GM23338 (cell line): ENCODE measurements around the gene SARM1. TPM values are rescaled to one million over a fixed set of nuclear protein-coding genes. Genes with fewer than 3 reads are reported as not detected.

Experiments
- ATAC-seq: fragments of 200-7000 bp; cut with Tn5 transposase; 3 replicates; pipeline ENCODE4 v1.9.1; 2020
- DNase-seq: peaks from one replicate; pipeline ENCODE4 v3.0.0-alpha.2; 2015; ENCODE audit warnings: low spot score
- H2AFZ ChIP-seq: fragments of 200-600 bp; sonication (generic); 2 replicates; pipeline ENCODE4 v1.8.0; 2016; ENCODE audit warnings: antibody characterized with exemption, mild to moderate bottlenecking, moderate library complexity
- H3F3A ChIP-seq: fragments of 200-600 bp; sonication (generic); replicated peaks from 2 replicates; pipeline ENCODE4 v1.8.0; 2017; ENCODE audit warnings: antibody characterized with exemption, mixed run types, low read depth
- H3K27ac ChIP-seq: fragments of 200-600 bp; sonication (generic); 2 replicates; pipeline ENCODE4 v1.6.1; 2016; ENCODE audit warnings: low read depth
- H3K27me3 ChIP-seq: fragments of 200-600 bp; sonication (generic); 2 replicates; pipeline ENCODE4 v1.8.0; 2016; ENCODE audit warnings: mild to moderate bottlenecking, mixed run types, moderate library complexity; ENCODE audit not compliant: insufficient read depth
- H3K36me3 ChIP-seq: fragments of 200-600 bp; sonication (generic); 2 replicates; pipeline ENCODE4 v1.8.0; 2016; ENCODE audit warnings: mild to moderate bottlenecking; ENCODE audit not compliant: insufficient read depth
- H3K4me1 ChIP-seq: fragments of 200-600 bp; sonication (generic); 2 replicates; pipeline ENCODE4 v1.8.0; 2016; ENCODE audit warnings: mild to moderate bottlenecking, moderate library complexity; ENCODE audit not compliant: insufficient read depth
- H3K4me2 ChIP-seq: fragments of 200-600 bp; sonication (generic); 2 replicates; pipeline ENCODE4 v1.7.1; 2017; ENCODE audit warnings: mixed run types
- H3K4me3 ChIP-seq: fragments of 200-600 bp; sonication (generic); 2 replicates; pipeline ENCODE4 v1.6.1; 2016; ENCODE audit warnings: mixed run types
- H3K79me2 ChIP-seq: fragments of 200-600 bp; sonication (generic); replicated peaks from 2 replicates; pipeline ENCODE4 v1.8.0; 2017; ENCODE audit warnings: mild to moderate bottlenecking; ENCODE audit not compliant: insufficient read depth
- H3K9me2 ChIP-seq: fragments of 200-600 bp; sonication (generic); 2 replicates; pipeline ENCODE4 v1.8.0; 2017; ENCODE audit not compliant: insufficient read depth
- H4K20me1 ChIP-seq: fragments of 200-600 bp; sonication (generic); replicated peaks from 2 replicates; pipeline ENCODE4 v1.8.0; 2017; ENCODE audit warnings: mild to moderate bottlenecking; ENCODE audit not compliant: insufficient read depth
- H3K27ac Mint-ChIP-seq: 2 replicates; pipeline ENCODE4 v1.8.0; 2020; ENCODE audit warnings: inconsistent platforms, mild to moderate bottlenecking, moderate library complexity, mixed read lengths
- H3K27me3 Mint-ChIP-seq: 3 replicates; pipeline ENCODE4 v1.8.0; 2022; ENCODE audit warnings: low read depth, mild to moderate bottlenecking, moderate library complexity, mixed read lengths, inconsistent platforms; ENCODE audit not compliant: insufficient read depth, poor library complexity
- H3K36me3 Mint-ChIP-seq: 3 replicates; pipeline ENCODE4 v1.8.0; 2021; ENCODE audit warnings: low read depth, mild to moderate bottlenecking, inconsistent platforms, moderate library complexity, mixed read lengths
- H3K4me1 Mint-ChIP-seq: 3 replicates; pipeline ENCODE4 v1.8.0; 2020; ENCODE audit warnings: mild to moderate bottlenecking, inconsistent platforms, mixed read lengths
- H3K4me3 Mint-ChIP-seq: 3 replicates; pipeline ENCODE4 v1.8.0; 2021; ENCODE audit warnings: moderate library complexity, mild to moderate bottlenecking, inconsistent platforms, mixed read lengths
- H3K9me3 Mint-ChIP-seq: 3 replicates; pipeline ENCODE4 v1.8.0; 2020; ENCODE audit warnings: moderate library complexity, mild to moderate bottlenecking, inconsistent platforms, mixed read lengths
- CREB1 ChIP-seq: fragments of 250-450 bp; sonication (Bioruptor Pico); IDR thresholded peaks from 2 replicates; pipeline ENCODE4 v1.5.0; 2020; ENCODE audit warnings: low read depth, mild to moderate bottlenecking, moderate library complexity
- CTCF ChIP-seq, 2 experiments: fragments of 200-600 bp in 1 of 2; sonication (generic) in 1 of 2; conservative IDR thresholded peaks; 2 replicates each; pipeline versions ENCODE4 v1.5.1 to v1.6.1; 2016 to 2017; ENCODE audit warnings: antibody characterized with exemption in 2 of 2, low read depth in 2 of 2, mild to moderate bottlenecking in 2 of 2, moderate library complexity in 1 of 2
- EZH2 ChIP-seq: fragments of 200-600 bp; sonication (generic); IDR thresholded peaks from one replicate; pipeline ENCODE4 v1.8.0; 2017; ENCODE audit warnings: antibody characterized with exemption, mild to moderate bottlenecking, low read depth; ENCODE audit not compliant: unreplicated experiment
- EZH2phosphoT487 ChIP-seq: fragments of 200-600 bp; sonication (generic); IDR thresholded peaks from one replicate; pipeline ENCODE4 v1.8.1; 2018; ENCODE audit warnings: antibody characterized with exemption; ENCODE audit not compliant: unreplicated experiment
- JUNB ChIP-seq: IDR thresholded peaks from one replicate; pipeline ENCODE4 v1.6.1; 2016; ENCODE audit warnings: antibody characterized with exemption; ENCODE audit not compliant: unreplicated experiment
- NANOG ChIP-seq: IDR thresholded peaks from 2 replicates; pipeline ENCODE4 v1.6.1; 2016; ENCODE audit warnings: antibody characterized with exemption, borderline replicate concordance
- POLR2AphosphoS5 ChIP-seq: IDR thresholded peaks from 2 replicates; pipeline ENCODE4 v1.6.1; 2016; ENCODE audit warnings: antibody characterized with exemption, low read depth
- REST ChIP-seq: IDR thresholded peaks from one replicate; pipeline ENCODE4 v1.6.1; 2018; ENCODE audit warnings: antibody characterized with exemption; ENCODE audit not compliant: unreplicated experiment
- STAT1 ChIP-seq: IDR thresholded peaks from one replicate; pipeline ENCODE4 v1.6.1; 2016; ENCODE audit warnings: antibody characterized with exemption; ENCODE audit not compliant: unreplicated experiment
- ZNF114 ChIP-seq: fragments of 250-450 bp; sonication (Bioruptor Pico); IDR thresholded peaks from 2 replicates; pipeline ENCODE4 v1.5.0; 2020; ENCODE audit warnings: mild to moderate bottlenecking, moderate library complexity
- ZNF331 ChIP-seq: fragments of 250-450 bp; sonication (Bioruptor Pico); IDR thresholded peaks from 2 replicates; pipeline ENCODE4 v1.5.0; 2020; ENCODE audit warnings: low read depth, mild to moderate bottlenecking, moderate library complexity
- ZNF462 ChIP-seq: fragments of 250-450 bp; sonication (Bioruptor Pico); IDR thresholded peaks from 2 replicates; pipeline ENCODE4 v1.5.0; 2020; ENCODE audit warnings: mild to moderate bottlenecking, moderate library complexity
- polyA plus RNA-seq: library from polyadenylated mRNA; unstranded; fragments of >200 nt; fragmentation: Nextera tagmentation; extraction: Ambion mirVana; gene quantifications from 2 replicates; pipeline ENCODE4 v1.2.1, GENCODE V29; 2016
- total RNA-seq: library from RNA; depleted of rRNA; stranded (reverse); fragments of >200 nt; shearing (Covaris generic); gene quantifications from 2 replicates; pipeline ENCODE4 v1.2.3, GENCODE V29; 2014
- TF ChIP-seq, protein P1 (sequence below): IDR thresholded peaks from 2 replicates; pipeline ENCODE4 v1.6.1; 2016; ENCODE audit warnings: antibody characterized with exemption

The SARM1 gene
- total and polyA plus RNA-seq, 2 experiments from 2014 or later: 0.89 to 15.3 TPM

GRCh38 chr17:28357901-28358197, 13.6 kb upstream of the SARM1 start:
- Histone ChIP-seq H3K27me3 (no peaks in the 10 kb centered on the region), H3K36me3 (peaks cover 17% of the 10 kb centered on the region), H3K4me2 (peak overlapping the region; percentile 89), H4K20me1 (no peaks in the 10 kb centered on the region; the same call in 1 of the 2 replicates), H3F3A (no peaks in the 10 kb centered on the region; the same call in 1 of the 2 replicates), H2AFZ (peak overlapping the region; percentile 89; the same call in 1 of the 2 replicates), H3K4me3 (peak overlapping the region; percentile 89), H3K9me2 (no peaks in the 10 kb centered on the region), H3K27ac (peak overlapping the region; percentile 83), H3K4me1 (peaks cover 13% of the 10 kb centered on the region), H3K79me2 (peaks cover 24% of the 10 kb centered on the region)
- H3K36me3 Mint-ChIP-seq: peaks cover 68% of the 10 kb centered on the region
- peaks cover 14% of the 10 kb centered on the region for H3K4me1 Mint-ChIP-seq
- peak overlapping the region; percentile 93 for H3K27ac Mint-ChIP-seq
- H3K4me3 Mint-ChIP-seq: peak overlapping the region; percentile 94
- ATAC-seq (no peak), DNase-seq (no peak)
- peaks cover 6% of the 10 kb centered on the region for H3K27me3 Mint-ChIP-seq
- TF ChIP-seq, protein P1, sequence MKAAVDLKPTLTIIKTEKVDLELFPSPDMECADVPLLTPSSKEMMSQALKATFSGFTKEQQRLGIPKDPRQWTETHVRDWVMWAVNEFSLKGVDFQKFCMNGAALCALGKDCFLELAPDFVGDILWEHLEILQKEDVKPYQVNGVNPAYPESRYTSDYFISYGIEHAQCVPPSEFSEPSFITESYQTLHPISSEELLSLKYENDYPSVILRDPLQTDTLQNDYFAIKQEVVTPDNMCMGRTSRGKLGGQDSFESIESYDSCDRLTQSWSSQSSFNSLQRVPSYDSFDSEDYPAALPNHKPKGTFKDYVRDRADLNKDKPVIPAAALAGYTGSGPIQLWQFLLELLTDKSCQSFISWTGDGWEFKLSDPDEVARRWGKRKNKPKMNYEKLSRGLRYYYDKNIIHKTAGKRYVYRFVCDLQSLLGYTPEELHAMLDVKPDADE: no peak
- no peak for TF ChIP-seq ZNF462 (CRISPR knock-in tag)
- TF ChIP-seq ZNF114 (CRISPR knock-in tag): no peak
- no peak for TF ChIP-seq ZNF331 (CRISPR knock-in tag)
- no peak for TF ChIP-seq EZH2phosphoT487
- no peak for TF ChIP-seq POLR2AphosphoS5
- TF ChIP-seq CREB1: no peak
- TF ChIP-seq NANOG: no peak
- no peak for TF ChIP-seq EZH2
- no peak for TF ChIP-seq JUNB
- no peak for TF ChIP-seq REST
- no peak for TF ChIP-seq STAT1
- no peak for TF ChIP-seq CTCF (conservative IDR thresholded peaks at IDR 0.05; ENCODE audit: low read depth in 2 of 2)
- no peaks in the 10 kb centered on the region; the same call in 2 of the 3 replicates for H3K9me3 Mint-ChIP-seq
